RPMI8226 (cell line): ENCODE data around the gene ZBTB6.
A peak's percentile ranks its signal among the peaks of the same experiment; 100 is the strongest.

ENCODE experiments used
- DNase-seq: peaks from one replicate; pipeline ENCODE4 v3.0.0-alpha.2; 2015

The ZBTB6 gene, protein sequence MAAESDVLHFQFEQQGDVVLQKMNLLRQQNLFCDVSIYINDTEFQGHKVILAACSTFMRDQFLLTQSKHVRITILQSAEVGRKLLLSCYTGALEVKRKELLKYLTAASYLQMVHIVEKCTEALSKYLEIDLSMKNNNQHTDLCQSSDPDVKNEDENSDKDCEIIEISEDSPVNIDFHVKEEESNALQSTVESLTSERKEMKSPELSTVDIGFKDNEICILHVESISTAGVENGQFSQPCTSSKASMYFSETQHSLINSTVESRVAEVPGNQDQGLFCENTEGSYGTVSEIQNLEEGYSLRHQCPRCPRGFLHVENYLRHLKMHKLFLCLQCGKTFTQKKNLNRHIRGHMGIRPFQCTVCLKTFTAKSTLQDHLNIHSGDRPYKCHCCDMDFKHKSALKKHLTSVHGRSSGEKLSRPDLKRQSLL

DNA sequence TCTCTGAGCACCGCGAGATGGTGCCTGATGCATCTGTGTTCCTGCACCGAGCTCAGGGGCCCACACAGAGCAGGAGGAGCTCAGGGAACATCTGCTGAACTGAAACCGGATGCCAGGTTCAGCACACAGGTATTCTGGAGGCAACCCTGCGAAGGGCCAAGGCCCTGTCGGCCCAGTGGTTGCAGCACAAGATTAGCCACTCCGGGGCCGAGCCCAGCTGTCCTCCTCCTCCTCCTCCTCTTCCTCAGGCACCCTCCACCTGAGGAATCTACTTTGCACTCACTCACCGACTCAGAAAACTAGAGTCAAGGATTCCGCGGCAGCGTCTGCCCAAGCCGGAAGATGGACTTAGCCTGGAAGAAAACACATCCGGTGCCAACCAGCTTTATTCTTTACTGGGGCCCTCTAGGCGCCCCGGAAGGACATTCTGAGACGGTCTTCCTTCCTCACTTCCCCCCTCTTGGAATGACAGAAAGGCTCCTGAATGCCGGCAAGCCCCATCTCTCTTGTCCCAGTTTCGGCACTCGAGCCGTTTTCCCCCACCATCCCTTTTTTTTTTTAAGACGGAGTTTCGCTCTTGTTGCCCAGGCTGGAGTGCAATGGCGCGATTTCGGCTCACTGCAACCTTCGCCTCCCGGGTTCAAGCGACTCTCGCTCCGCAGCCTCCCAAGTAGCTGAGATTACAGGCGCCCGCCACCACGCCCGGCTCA is at the start of gene ZBTB6:
TSS of gene ZBTB6 (minus strand) at position 360 of the 710 bp plus-strand sequence. CDS start 1,251 bp downstream, outside the sequence.
- DNase-seq: peak; percentile 94

DNA sequence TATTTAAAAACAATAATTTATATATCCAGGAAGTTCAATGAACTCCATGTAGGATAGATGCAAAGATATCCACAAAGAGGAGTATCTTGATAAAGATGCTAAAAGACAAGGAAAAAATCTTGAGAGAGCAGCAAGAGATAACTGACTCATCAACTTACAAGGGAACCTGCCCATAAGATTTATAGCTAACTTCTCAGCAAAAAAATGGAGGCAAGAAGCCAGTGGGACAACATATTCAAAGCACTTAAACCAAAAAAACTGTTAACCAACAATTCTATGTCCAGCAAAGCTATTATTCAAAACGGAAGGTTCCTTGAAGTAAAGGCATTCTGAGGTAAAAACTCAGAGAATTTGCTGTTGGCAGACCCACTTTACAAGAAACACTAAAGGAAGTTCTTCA is 48.0 kb upstream of the ZBTB6 start:
- DNase-seq: no peak

DNA sequence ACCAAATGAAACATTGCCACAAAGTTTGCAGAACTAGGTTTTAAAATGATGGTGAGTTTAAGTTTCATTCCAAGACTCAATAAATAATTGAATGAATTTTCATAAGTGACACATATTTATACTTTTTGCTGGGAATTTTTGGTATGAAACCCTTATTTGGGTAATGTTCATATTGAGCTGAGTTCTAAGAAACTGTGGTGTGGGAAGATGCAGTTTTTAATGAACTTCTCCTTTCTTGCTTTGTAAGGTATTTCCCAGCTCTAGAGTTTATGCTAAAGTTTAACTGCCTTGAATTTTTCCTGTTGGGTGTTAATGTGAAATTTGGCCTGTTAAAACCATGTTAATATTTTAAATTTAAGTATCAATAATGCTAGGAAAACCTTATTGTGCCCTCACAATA is 42.8 kb upstream of the ZBTB6 start:
- no peak for DNase-seq

DNA sequence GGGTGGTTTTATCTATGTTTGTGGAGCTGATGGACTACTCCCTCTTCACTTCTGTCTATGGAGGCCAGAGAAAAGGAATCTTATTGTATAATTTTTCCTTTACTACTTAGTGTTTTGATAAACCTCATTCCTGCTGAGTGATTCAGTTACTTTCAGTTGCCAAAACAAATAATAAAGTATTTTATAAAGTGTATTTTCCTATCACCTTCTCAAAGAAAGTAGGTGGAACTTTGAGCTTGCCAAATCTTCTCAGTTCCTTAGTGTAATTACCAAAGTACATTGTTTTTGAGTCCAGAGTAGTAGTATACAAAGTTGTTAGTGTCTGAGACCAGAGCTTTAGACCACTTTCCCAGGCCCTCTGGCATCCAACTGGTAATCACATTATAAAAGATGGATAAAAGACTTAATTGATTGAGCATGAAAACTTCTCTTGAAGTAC is 41.1 kb upstream of the ZBTB6 start:
- no peak for DNase-seq

DNA sequence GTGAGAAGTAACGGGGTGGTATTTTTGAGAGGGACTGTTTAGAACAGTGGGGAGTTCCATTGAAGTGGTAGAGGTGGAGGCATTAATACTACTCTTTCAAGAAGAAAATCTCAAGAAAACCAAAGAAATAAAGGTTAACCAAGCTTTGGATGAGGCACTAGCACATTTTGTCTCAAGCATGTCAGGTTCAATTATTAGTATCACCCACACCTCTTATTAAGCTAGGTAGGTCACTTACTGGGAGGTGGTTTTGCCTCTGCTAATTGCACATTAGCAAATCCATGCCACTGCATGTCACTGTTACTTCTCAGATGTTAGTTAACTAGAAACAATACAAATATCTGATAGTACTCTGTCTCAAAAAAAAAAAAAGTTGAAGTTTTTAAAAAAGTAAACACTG is 37.9 kb upstream of the ZBTB6 start:
- no peak for DNase-seq

DNA sequence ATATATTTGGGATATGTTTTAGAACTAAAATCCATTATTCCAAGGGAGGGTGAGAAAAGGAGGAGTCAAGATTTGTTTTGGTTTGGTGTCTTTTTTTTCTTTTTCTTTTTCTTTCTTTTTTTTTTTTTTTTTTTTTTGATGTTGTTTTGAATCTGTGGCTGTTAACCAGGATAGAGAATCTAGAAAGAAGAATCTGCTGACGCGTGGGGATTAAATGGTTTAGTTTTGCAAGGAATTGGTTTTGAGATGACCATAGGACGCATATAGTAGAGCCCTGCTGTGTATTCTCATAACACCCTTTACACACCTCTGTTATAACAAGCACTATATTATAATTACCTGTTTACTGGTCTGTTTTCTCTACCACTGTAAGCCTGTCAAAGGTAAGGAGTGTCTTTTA is 37.1 kb upstream of the ZBTB6 start:
- DNase-seq: no peak

DNA sequence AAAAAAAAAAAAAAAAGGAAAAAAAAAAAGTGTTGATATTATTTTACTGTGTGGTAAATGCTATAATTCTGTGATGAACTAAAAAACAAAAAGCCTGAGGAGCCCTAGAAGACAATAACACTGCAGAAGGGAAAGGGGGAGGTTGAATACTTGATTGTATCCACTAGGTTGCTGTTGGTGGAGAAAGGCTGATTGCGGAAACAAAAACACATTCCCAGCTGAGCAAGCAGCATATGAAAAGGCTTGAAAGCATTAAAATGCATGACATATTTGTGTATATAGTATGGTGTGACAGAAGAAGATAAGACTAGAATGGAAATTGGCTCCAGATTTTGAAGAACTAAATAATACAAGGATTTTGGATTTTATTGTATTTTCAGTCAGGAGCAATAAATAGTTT is 36.6 kb upstream of the ZBTB6 start:
- DNase-seq: no peak

DNA sequence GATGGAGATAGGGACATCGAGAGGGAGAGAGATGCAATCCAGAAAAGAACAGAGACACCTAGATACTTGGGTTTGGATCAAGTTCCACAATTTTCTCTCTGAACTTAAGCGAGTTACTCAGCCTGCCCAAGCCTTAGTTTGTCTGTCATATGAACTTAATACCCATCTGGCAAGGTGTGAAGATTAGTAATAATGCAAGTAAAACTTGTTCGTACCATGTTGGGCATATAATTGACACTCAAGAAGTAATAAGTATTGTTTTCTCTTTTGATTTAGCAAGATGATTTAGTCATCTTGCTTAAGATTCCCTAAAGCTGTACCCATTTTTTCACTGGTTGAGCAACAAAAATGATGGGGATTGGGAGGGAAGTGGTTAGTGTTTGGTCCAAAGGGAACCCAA is 35.2 kb upstream of the ZBTB6 start:
- no peak for DNase-seq

DNA sequence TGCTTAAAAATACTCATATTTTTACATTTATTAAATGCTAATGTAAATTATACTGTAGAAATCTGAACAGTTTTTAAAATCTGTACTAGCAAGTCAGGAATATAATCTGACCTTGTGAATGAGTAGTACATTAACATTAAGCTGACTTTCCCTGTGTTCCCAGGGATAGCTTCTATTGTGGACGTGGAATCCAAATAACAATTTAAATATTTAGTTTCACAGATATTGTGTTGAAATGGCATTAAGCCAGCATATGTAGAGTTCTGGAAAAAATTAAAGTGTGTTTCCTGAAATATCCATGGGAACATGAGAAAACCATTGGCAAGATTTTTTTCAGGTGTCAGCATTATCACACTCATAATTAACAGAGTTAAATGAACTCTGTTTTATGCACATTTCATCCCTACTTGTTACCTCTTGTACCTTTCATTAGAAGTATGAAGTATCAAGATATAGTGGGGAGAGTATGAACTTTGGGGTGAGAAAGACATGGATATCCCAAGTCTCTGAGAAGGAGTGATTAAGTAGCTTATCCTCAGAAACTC is 33.4 kb upstream of the ZBTB6 start:
- no peak for DNase-seq

DNA sequence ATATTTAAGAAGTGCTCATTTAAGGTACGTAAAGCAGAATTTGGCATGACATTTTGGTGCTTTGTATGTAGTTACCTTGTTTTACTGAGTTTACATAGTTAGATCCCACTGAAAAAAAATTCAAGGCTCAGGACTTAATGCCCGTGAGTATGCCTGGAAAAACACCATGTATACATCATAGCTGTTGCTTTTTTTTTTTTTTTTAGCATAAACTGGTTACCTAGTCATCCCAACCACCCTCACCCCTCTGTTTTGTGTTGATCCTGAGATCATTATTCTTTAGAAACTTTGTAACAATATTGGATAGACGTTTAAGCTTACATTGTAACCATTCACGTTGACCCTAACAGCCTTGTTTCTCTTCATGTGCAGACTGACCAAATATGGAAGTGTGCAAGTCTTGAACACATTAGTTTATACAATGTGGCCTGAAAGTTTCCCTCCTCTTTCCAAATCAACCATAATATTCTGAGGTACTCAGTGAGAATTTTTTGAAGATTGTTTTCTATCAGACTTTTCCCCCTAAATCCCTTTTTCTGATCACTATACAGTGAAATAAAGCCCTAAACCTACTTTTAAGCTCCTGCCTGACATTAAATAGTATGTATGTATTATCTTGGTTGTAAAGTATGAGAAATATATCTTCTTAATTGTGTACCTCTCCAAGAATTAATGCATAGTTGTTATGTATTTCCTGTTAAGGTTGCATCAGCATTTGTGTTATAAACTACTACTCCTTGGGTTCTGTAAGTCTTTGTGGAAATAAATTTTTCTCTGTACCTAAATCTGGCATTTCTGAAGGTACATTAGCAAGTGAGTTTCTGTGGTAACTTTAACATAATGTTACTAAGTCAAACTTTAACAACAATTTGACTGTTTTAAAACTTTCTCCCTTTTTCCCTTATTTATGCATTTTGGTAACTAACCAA is 32.1 kb upstream of the ZBTB6 start:
- no peak for DNase-seq

DNA sequence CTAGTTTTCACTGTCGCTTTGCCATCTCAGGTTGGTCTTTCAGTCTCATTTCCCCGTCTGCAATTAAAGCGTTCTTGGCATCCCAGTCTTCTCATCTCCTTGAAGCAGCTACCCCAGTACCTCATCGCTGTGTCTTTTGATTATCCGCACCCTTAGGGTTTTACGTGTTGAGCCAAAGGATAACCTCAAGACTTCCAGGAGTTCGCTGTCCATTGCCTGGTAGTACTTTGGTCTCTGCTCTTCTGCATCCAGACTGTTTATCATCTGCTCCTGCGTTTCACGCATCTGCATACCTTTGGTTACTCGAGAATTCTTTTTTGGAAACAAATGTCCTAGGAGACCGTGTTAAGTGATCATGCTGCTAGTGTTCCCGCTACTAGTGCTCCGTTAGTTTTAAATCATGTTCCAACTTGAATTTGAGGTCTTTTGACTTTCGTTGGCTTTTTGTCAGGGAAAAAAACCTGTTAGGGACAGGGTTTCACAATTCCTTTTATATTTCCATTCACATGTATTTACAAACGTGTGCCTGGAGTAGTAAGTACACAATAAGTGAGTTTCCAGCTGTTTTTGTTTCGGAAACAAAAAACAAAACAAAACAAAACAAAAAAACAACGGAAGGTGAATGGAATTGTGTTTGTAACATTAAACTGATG is 28.6 kb upstream of the ZBTB6 start:
- peak; percentile 28 for DNase-seq

DNA sequence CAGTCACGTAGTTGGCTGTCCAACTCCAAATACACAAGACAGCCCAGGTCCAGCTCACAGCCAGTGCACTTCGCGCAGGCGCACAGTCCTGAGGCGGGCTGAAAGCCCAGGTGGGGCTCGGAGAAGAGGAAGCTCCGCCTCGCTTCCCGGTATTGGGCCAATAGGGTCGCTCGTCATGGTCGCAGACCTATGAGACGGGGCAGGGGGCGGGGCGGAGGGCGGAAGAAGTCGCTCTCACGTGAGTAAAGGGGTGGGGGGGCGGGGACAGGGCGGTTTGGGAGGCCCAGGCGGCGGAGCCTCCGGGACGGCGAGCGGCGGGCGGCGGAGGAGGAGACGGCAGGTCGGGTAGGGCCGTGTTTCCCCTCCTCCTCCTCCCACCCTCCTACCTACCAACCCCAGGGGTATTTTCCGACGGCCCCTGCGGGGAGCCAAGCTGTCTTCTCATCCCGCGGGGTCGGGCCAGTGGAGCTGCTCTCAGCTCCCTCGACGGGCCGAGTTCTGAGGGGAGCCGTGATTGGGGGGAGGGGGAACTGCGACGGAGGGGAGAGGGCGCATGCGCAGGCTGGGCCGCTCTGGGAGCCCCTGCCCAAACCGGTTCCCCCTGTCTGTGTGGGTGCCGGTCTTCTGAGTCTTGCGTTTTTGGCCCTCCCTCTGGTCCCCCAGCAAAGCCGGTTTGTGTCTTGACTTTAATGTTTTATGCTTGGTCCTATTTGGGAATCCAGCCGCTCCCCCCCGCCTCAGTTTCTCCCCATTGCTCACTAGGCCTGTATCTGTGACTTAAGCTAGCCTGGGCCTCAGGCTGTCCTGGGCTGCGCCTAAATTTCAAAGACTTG is 27.8 kb upstream of the ZBTB6 start, which contains the start of gene RABGAP1:
TSS of gene RABGAP1 (plus strand) at position 272 of the 833 bp plus-strand sequence. CDS start 16,040 bp downstream, outside the sequence.
- DNase-seq: peak; percentile 100

DNA sequence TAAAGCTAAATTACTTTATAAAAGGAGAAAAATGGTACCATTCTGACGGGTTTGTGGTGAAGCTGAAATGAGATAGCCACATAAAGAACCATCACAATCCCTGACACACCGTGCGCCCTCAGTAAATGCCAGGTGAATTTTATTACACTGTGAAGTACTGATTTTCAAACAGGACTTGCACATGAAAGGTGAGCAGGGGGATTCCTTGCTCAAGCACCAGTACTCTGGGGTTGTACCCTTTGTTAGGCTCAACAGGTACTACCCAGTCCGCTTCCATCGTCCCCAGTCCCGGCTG is 27.3 kb upstream of the ZBTB6 start:
- DNase-seq: no peak

DNA sequence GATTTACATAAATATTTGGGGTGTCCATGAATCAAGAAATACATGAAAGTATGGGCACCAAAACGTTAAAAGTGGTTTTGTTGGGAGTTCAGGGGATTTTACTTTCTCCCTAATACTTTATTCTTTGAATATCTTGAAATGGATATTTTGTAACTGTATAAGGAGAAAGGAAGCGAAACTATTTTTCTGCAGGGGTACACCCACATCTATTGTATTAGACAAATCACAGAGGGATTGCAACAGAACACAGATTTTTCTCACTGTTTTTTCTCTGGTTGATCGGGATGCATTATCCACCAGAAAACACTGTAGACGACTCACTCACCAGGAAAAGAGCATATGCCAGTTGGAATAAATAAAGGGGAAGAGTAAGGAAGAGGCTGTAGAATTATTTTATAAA is 26.5 kb upstream of the ZBTB6 start:
- DNase-seq: no peak

DNA sequence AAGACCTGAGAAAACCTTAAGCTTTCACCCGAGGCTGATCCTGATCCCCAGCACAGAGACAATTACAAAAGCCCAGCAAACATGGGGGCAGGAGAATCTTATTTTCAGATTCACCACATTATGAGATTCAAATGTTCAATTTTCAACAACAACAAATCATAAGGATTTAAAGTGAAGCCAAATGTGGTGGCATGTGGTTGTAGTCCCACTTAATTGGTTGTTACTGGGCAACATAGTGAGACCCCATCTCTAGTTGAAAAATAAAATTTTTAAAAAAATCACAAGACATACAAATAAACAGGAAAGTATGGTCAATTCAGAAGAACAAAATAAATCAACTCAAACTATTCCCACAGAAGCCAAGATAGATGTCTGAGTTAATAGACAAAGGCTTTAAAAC is 23.8 kb upstream of the ZBTB6 start:
- DNase-seq: no peak

DNA sequence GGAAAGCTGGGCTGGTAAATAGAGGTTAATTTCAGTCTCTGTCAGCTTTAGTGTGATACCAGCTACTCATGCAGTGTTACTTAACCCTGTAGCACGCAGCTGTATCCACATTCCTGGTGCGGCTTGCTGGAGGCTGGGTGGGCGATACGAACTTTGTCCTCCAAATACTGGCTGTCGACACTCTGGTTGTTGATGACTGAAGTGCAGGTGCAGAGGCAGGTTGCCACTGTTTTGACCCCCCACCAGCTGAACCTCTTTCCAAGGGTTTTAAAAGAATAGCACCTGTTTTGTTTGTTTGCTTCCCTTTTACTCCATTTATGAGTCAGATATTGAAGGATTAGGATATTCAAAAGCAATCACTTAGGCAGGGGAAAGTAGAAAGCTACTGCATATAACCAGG is 23.3 kb upstream of the ZBTB6 start:
- no peak for DNase-seq

DNA sequence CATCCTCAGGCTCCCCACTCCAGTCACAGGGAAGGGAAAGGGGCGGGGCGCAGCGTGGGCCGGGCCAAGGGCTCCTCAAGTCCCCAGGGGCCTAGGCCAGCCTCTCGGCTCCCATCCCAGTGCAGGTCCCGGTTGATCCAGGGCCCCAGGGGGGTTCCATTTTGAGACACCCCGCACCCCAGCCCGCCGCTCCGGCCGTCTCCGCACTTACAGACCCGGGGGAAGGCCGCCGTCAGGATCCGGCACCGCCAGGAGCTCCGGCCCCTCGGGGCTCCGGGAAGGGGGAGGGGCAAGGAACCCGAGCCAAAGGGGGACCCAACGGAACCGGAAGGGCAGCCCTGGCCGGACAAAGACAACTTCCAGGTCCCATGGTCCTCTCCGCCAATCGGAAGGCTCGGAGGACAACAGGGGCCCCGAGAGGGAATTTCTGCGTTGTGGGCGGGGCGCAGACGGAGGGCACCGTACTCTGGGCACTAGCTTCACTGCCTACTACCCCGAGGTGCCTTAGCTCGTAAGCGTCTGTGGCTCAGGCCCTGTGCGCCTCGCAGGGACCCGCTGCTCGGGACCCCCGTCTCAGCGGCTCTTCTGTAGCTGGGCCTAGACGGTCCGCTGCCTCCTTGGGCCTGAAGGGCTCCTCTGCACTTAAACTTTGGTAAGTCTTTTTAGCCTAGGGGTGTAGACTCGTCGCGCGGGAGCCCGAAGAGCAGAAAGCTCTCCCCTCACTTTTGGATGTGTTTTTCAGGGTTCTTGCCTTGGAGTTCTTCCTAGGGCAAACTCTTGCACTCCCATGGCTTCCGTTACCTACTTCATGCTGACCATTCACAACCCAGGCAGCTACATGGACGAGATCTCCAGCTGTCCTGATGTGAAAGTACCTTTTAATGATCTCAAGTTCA is 18.4 kb upstream of the ZBTB6 start, which contains the start of gene ZBTB26:
TSS of gene ZBTB26 (minus strand) at position 287 of the 896 bp plus-strand sequence. CDS start 11,578 bp downstream, outside the sequence.
- peak; percentile 98 for DNase-seq

DNA sequence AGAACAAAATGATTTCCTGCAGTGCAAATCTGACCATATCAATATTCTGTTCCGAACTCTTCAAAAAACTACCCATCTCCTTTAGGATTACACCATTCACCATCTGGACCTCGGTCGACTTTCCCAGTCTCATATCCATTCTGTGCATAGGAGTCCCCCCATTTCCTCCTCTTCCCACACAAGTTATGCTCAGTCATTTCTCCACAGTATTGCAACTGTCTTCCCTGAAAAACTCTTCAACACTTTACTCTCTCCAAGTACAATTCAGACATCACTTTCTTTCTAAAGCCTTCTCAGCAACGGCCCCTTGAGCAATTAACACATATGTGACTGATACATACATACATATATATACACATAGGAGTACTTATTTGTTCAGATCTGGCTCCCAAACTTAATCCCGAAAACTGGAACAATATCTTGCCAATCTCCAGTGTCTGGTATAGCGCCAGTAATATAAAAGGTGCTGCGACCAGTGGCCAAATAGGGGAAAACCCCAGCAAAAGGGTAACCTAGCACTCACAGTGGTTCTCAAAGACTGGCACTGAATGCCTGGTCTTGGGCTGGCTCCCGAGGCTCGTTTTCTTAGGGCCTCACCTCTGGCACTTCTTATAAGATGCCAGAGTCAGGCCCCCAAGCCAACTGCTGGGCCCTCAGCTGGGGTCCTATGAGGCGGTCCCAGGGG is 17.6 kb upstream of the ZBTB6 start:
- peak; percentile 55 for DNase-seq

DNA sequence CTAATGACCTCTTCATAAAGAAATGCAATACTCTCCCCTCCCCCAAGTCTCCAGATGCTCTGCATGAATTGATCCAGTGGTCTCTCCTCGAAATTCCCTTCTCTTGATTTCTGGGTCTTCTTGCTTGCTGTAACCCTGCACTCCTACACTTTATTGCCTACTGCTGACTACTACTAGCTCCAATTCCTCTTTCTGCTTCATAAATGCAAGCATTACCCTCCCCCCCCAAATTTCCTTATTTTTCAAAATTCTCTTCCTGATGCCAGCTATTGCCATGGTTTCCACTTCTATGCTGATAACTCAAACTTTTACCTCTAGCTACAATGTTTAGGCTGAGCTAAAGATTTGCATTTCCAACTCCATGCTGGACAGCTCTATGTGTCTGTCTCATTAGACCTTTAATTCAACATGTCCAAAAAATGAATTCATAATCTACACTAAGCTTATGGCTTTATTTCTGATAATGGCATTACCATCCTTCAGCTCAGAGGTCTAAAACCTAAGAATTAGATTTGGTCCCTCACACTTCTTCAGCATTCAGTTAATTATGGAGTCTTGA is 16.8 kb upstream of the ZBTB6 start:
- no peak for DNase-seq
